A549 (cell line): ENCODE results near the gene SH3RF3. TPM values are rescaled to one million over a fixed set of nuclear protein-coding genes. Genes with fewer than 3 reads are reported as not detected.

Experiments
- ATAC-seq, 2 experiments: fragments of 200-7000 bp in 1 of 2; fragments of >200 bp in 1 of 2; cut with Nextera tagmentation in 1 of 2; cut with Tn5 transposase in 1 of 2; 3 replicates each; pipeline versions ENCODE4 v1.8.0 to v1.9.1; 2018 to 2020; ENCODE audit warnings: mild to moderate bottlenecking in 1 of 2, moderate library complexity in 1 of 2
- CTCF ChIA-PET: fragments of 300-600 bp; sonication (Branson Sonifier 250); formaldehyde crosslinking; extraction: SDS; loops from one replicate; lab custom pipeline; 2021; ENCODE audit warnings: antibody characterized with exemption, inconsistent platforms; lab: Yijun Ruan, JAX
- POLR2A ChIA-PET: fragments of 350-600 bp; formaldehyde crosslinking; extraction: SDS; loops from one replicate; lab custom pipeline; 2021; ENCODE audit warnings: antibody characterized with exemption, inconsistent platforms; lab: Yijun Ruan, JAX
- DNase-seq, 2 experiments: peaks; one replicate each; pipeline versions ENCODE4 v3.0.0 to v3.0.0-alpha.2; 2011 to 2016; ENCODE audit warnings: low read depth in 1 of 2, low spot score in 1 of 2
- FAIRE-seq: peaks from 2 replicates; lab custom pipeline; 2011; peaks lifted over from hg19 to GRCh38; lab: Jason Lieb, UNC
- H3K27ac ChIP-seq, 2 experiments: fragments of >200 bp; sonication (Bioruptor Twin); formaldehyde crosslinking; 3 replicates each; pipeline ENCODE4 v1.5.1; 2016 to 2017
- H3K4me1 ChIP-seq: fragments of >200 bp; sonication (Bioruptor Twin); formaldehyde crosslinking; 3 replicates; pipeline ENCODE4 v1.6.1; 2016
- H3K4me2 ChIP-seq: fragments of >200 bp; sonication (Bioruptor Twin); formaldehyde crosslinking; 3 replicates; pipeline ENCODE4 v1.6.1; 2016
- H3K4me3 ChIP-seq: fragments of >200 bp; sonication (Bioruptor Twin); formaldehyde crosslinking; 3 replicates; pipeline ENCODE4 v1.5.1; 2016
- H3K9me3 ChIP-seq: fragments of >200 bp; sonication (Bioruptor Twin); formaldehyde crosslinking; 3 replicates; pipeline ENCODE4 v1.6.1; 2016
- BCL3 ChIP-seq: fragments of >200 bp; sonication (Bioruptor Twin); formaldehyde crosslinking; IDR thresholded peaks from 3 replicates; pipeline ENCODE4 v1.6.1; 2016
- BHLHE40 ChIP-seq: IDR thresholded peaks from 2 replicates; pipeline ENCODE4 v1.6.1; 2012; ENCODE audit warnings: low read depth, low read length, inconsistent platforms
- CBX2 ChIP-seq: fragments of 200-600 bp; sonication (generic); IDR thresholded peaks from 2 replicates; pipeline ENCODE4 v1.6.1; 2016; ENCODE audit warnings: low read depth, mild to moderate bottlenecking, borderline replicate concordance
- CBX8 ChIP-seq: fragments of 200-600 bp; sonication (generic); IDR thresholded peaks from 2 replicates; pipeline ENCODE4 v1.6.1; 2016
- CHD2 ChIP-seq: fragments of 150-350 bp; IDR thresholded peaks from 2 replicates; pipeline ENCODE4 v1.6.1; 2014; ENCODE audit warnings: low read length; ENCODE audit not compliant: partially characterized antibody
- E2F6 ChIP-seq: IDR thresholded peaks from 2 replicates; pipeline ENCODE4 v1.6.1; 2012; ENCODE audit warnings: low read depth, borderline replicate concordance
- EHF ChIP-seq: fragments of 250-450 bp; sonication (Bioruptor Pico); IDR thresholded peaks from 2 replicates; pipeline ENCODE4 v1.5.0; 2020; ENCODE audit warnings: mild to moderate bottlenecking
- ELK1 ChIP-seq: fragments of 150-350 bp; IDR thresholded peaks from 2 replicates; pipeline ENCODE4 v1.6.1; 2014; ENCODE audit warnings: low read depth, mild to moderate bottlenecking, low read length
- EP300 ChIP-seq, 2 experiments: fragments of >200 bp; sonication (Bioruptor Twin); formaldehyde crosslinking; IDR thresholded peaks; 2 replicates in 1 of 2; 3 replicates in 1 of 2; pipeline ENCODE4 v1.6.1; 2016 to 2017
- ESRRA ChIP-seq: fragments of 150-350 bp; IDR thresholded peaks from 2 replicates; pipeline ENCODE4 v1.6.1; 2014; ENCODE audit warnings: mild to moderate bottlenecking, low read length, borderline replicate concordance
- FOSB ChIP-seq: fragments of 250-450 bp; sonication (Bioruptor Pico); IDR thresholded peaks from 2 replicates; pipeline ENCODE4 v1.5.0; 2020; ENCODE audit warnings: mild to moderate bottlenecking, moderate library complexity
- FOSL2 ChIP-seq, 2 experiments: fragments of 450-650 bp in 1 of 2; fragments of >200 bp in 1 of 2; sonication (Bioruptor Twin) in 1 of 2; formaldehyde crosslinking; IDR thresholded peaks; 2 replicates each; pipeline versions ENCODE4 v1.5.0 to v1.6.1; 2016 to 2020; ENCODE audit warnings: mild to moderate bottlenecking in 1 of 2, moderate library complexity in 1 of 2
- FOXS1 ChIP-seq: fragments of 250-450 bp; sonication (Bioruptor Pico); IDR thresholded peaks from 2 replicates; pipeline ENCODE4 v1.5.0; 2020; ENCODE audit warnings: mild to moderate bottlenecking, moderate library complexity
- HDAC2 ChIP-seq: fragments of 200-600 bp; sonication (generic); IDR thresholded peaks from 2 replicates; pipeline ENCODE4 v1.6.1; 2016
- HEYL ChIP-seq: fragments of 250-450 bp; sonication (Bioruptor Pico); IDR thresholded peaks from 2 replicates; pipeline ENCODE4 v1.8.0; 2021; ENCODE audit warnings: mild to moderate bottlenecking, moderate library complexity
- HMGXB4 ChIP-seq: fragments of 250-450 bp; sonication (Bioruptor Pico); IDR thresholded peaks from 2 replicates; pipeline ENCODE4 v1.5.0; 2021; ENCODE audit warnings: mild to moderate bottlenecking, moderate library complexity, borderline replicate concordance
- HOXA7 ChIP-seq: fragments of 250-450 bp; sonication (Bioruptor Pico); IDR thresholded peaks from 2 replicates; pipeline ENCODE4 v1.5.0; 2020; ENCODE audit warnings: mild to moderate bottlenecking, moderate library complexity
- MAX ChIP-seq: IDR thresholded peaks from 2 replicates; pipeline ENCODE4 v1.6.1; 2012
- NR3C1 ChIP-seq: fragments of >200 bp; sonication (Bioruptor Twin); formaldehyde crosslinking; IDR thresholded peaks from 3 replicates; pipeline ENCODE4 v1.6.1; 2017
- RARB ChIP-seq: fragments of 250-450 bp; sonication (Bioruptor Pico); IDR thresholded peaks from 2 replicates; pipeline ENCODE4 v1.8.0; 2021; ENCODE audit warnings: mild to moderate bottlenecking, moderate library complexity
- RCOR1 ChIP-seq: fragments of 150-350 bp; IDR thresholded peaks from 2 replicates; pipeline ENCODE4 v1.6.1; 2014; ENCODE audit warnings: antibody characterized with exemption, low read length, low read depth
- RFX5 ChIP-seq: fragments of 450-650 bp; IDR thresholded peaks from 2 replicates; pipeline ENCODE4 v1.7.1; 2014; ENCODE audit warnings: antibody characterized with exemption, mild to moderate bottlenecking, moderate library complexity
- RNF2 ChIP-seq: fragments of 200-600 bp; sonication (generic); IDR thresholded peaks from 2 replicates; pipeline ENCODE4 v1.6.1; 2016; ENCODE audit warnings: low read depth, mild to moderate bottlenecking, antibody characterized with exemption, moderate library complexity, borderline replicate concordance
- SMC3 ChIP-seq: fragments of >200 bp; sonication (Bioruptor Twin); formaldehyde crosslinking; IDR thresholded peaks from 3 replicates; pipeline ENCODE4 v1.6.1; 2018; ENCODE audit warnings: inconsistent platforms
- TFCP2L1 ChIP-seq: fragments of 250-450 bp; sonication (Bioruptor Pico); IDR thresholded peaks from 2 replicates; pipeline ENCODE4 v1.5.0; 2021; ENCODE audit warnings: mild to moderate bottlenecking
- WGBS: methylation state at CpG from one replicate; pipeline ENCODE4 v1.1.6; 2017; ENCODE audit errors: missing lambda C conversion rate; 5-methylcytosine and 5-hydroxymethylcytosine counted together
- polyA plus RNA-seq, 4 experiments: library from polyadenylated mRNA; depleted of rRNA in 3 of 4; stranded (reverse); fragments of >200 nt; fragmentation: RNase III in 1 of 4; extraction: RNeasy Plus Mini Kit Qiagen cat#74134 plus additional on column Dnase treatment in 1 of 4; gene quantifications; 2 replicates in 3 of 4; 3 replicates in 1 of 4; pipeline ENCODE4 v1.2.3, GENCODE V29; 2011 to 2017

SH3RF3 gene
- polyA plus RNA-seq, 2 of the 4 experiments (the other 2 are of a cell fraction): 0.04 to 0.21 TPM

GRCh38 chr2:109318150-109318948, 189.3 kb downstream of the SH3RF3 start:
- ATAC-seq: no peak
- POLR2A ChIA-PET: no interaction called here
- Histone ChIP-seq H3K4me2 (no peak overlapping the region), H3K4me1 (no peaks in the 10 kb centered on the region), H3K9me3 (no peaks in the 10 kb centered on the region), H3K4me3 (no peak overlapping the region)
- FAIRE-seq: no peak
- TF ChIP-seq RFX5 (no peak), CBX2 (no peak), HDAC2 (no peak), NR3C1 (no peak)
- TF ChIP-seq, all 56 proteins: peak for 0
- H3K27ac ChIP-seq: no peak overlapping the region
- CTCF ChIA-PET: interaction anchor here (1.3 kb wide), 1 partner anchor 19 kb away, joined by 3 read pairs; no protein-coding TSS in a partner anchor
- no peak for DNase-seq
- 58% methylated on average over 18 of the region's 22 CpGs for WGBS

GRCh38 chr2:109318949-109319342, 189.9 kb downstream of the SH3RF3 start:
- H3K4me1 ChIP-seq: no peaks in the 10 kb centered on the region
- TF ChIP-seq MAX: no peak
- no peak for TF ChIP-seq EHF (CRISPR knock-in tag)
- no peak for TF ChIP-seq E2F6
- no peak for TF ChIP-seq FOSL2 (IDR thresholded peaks at IDR 0.05)
- no peak for TF ChIP-seq FOSL2 (CRISPR knock-in tag; IDR thresholded peaks at IDR 0.05)
- TF ChIP-seq FOSB (CRISPR knock-in tag): no peak
- no peak for TF ChIP-seq FOXS1 (CRISPR knock-in tag)
- no peak for TF ChIP-seq HMGXB4
- TF ChIP-seq CHD2: no peak
- TF ChIP-seq HOXA7: no peak
- no peak for TF ChIP-seq CBX2
- TF ChIP-seq CBX8: no peak
- no peak for TF ChIP-seq EP300 (IDR thresholded peaks at IDR 0.05)
- no peak for TF ChIP-seq SMC3
- no peak for TF ChIP-seq HEYL (CRISPR knock-in tag)
- no peak for ATAC-seq
- ChIA-PET POLR2A (no interaction called here), CTCF (interaction anchor here (1.3 kb wide), 1 partner anchor 19 kb away, joined by 3 read pairs; no protein-coding TSS in a partner anchor)
- no peak overlapping the region for H3K4me2 ChIP-seq
- no peak overlapping the region for H3K27ac ChIP-seq
- WGBS: 28% methylated on average over 4 of the region's 4 CpGs
- FAIRE-seq: no peak
- H3K9me3 ChIP-seq: no peaks in the 10 kb centered on the region
- no peak overlapping the region for H3K4me3 ChIP-seq
- no peak for DNase-seq

- 20% methylated on average over 13 of the region's 13 CpGs for WGBS
- Histone ChIP-seq H3K27ac (no peak overlapping the region), H3K9me3 (no peaks in the 10 kb centered on the region), H3K4me2 (no peak overlapping the region), H3K4me1 (no peaks in the 10 kb centered on the region), H3K4me3 (no peak overlapping the region)
- ATAC-seq (no peak), FAIRE-seq (no peak), DNase-seq (no peak)
- POLR2A ChIA-PET: no interaction called here
- CTCF ChIA-PET: no interaction called here
- TF ChIP-seq MAX: no peak
- no peak for TF ChIP-seq BHLHE40
- TF ChIP-seq FOXS1 (CRISPR knock-in tag): no peak
- TF ChIP-seq RCOR1: no peak
- TF ChIP-seq TFCP2L1: no peak
- TF ChIP-seq ESRRA: no peak
- TF ChIP-seq BCL3: no peak
- TF ChIP-seq RARB (CRISPR knock-in tag): no peak
- TF ChIP-seq EP300 (IDR thresholded peaks at IDR 0.05): no peak
- TF ChIP-seq ELK1: no peak
- TF ChIP-seq RNF2: no peak
- TF ChIP-seq CBX8: no peak
Measured at GRCh38 chr2:109320195-109320922, 191.4 kb downstream of the SH3RF3 start.
